Measurements from ENCODE around the gene CACNA2D3.

GRCh38 chr3:54962200-54962599, 839.8 kb downstream of the CACNA2D3 start:
- TF ChIP-seq, protein P1, sequence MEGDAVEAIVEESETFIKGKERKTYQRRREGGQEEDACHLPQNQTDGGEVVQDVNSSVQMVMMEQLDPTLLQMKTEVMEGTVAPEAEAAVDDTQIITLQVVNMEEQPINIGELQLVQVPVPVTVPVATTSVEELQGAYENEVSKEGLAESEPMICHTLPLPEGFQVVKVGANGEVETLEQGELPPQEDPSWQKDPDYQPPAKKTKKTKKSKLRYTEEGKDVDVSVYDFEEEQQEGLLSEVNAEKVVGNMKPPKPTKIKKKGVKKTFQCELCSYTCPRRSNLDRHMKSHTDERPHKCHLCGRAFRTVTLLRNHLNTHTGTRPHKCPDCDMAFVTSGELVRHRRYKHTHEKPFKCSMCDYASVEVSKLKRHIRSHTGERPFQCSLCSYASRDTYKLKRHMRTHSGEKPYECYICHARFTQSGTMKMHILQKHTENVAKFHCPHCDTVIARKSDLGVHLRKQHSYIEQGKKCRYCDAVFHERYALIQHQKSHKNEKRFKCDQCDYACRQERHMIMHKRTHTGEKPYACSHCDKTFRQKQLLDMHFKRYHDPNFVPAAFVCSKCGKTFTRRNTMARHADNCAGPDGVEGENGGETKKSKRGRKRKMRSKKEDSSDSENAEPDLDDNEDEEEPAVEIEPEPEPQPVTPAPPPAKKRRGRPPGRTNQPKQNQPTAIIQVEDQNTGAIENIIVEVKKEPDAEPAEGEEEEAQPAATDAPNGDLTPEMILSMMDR (IDR thresholded peaks at IDR 0.05), result no peak
- TF ChIP-seq, protein P2, sequence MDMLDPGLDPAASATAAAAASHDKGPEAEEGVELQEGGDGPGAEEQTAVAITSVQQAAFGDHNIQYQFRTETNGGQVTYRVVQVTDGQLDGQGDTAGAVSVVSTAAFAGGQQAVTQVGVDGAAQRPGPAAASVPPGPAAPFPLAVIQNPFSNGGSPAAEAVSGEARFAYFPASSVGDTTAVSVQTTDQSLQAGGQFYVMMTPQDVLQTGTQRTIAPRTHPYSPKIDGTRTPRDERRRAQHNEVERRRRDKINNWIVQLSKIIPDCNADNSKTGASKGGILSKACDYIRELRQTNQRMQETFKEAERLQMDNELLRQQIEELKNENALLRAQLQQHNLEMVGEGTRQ (IDR thresholded peaks at IDR 0.05), result no peak
- TF ChIP-seq NR3C1 (IDR thresholded peaks at IDR 0.05) (no peak), KDM5A (IDR thresholded peaks at IDR 0.05) (no peak), ZFP36 (IDR thresholded peaks at IDR 0.05; ENCODE audit: borderline replicate concordance, partially characterized antibody) (no peak), MYC (IDR thresholded peaks at IDR 0.05; ENCODE audit: borderline replicate concordance, low read length) (no peak), MAZ (IDR thresholded peaks at IDR 0.05; ENCODE audit: borderline replicate concordance, low read depth, low read length) (no peak)
- TF ChIP-seq, protein P3, sequence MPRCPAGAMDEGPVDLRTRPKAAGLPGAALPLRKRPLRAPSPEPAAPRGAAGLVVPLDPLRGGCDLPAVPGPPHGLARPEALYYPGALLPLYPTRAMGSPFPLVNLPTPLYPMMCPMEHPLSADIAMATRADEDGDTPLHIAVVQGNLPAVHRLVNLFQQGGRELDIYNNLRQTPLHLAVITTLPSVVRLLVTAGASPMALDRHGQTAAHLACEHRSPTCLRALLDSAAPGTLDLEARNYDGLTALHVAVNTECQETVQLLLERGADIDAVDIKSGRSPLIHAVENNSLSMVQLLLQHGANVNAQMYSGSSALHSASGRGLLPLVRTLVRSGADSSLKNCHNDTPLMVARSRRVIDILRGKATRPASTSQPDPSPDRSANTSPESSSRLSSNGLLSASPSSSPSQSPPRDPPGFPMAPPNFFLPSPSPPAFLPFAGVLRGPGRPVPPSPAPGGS (IDR thresholded peaks at IDR 0.05), result no peak
- TF ChIP-seq, protein P4, sequence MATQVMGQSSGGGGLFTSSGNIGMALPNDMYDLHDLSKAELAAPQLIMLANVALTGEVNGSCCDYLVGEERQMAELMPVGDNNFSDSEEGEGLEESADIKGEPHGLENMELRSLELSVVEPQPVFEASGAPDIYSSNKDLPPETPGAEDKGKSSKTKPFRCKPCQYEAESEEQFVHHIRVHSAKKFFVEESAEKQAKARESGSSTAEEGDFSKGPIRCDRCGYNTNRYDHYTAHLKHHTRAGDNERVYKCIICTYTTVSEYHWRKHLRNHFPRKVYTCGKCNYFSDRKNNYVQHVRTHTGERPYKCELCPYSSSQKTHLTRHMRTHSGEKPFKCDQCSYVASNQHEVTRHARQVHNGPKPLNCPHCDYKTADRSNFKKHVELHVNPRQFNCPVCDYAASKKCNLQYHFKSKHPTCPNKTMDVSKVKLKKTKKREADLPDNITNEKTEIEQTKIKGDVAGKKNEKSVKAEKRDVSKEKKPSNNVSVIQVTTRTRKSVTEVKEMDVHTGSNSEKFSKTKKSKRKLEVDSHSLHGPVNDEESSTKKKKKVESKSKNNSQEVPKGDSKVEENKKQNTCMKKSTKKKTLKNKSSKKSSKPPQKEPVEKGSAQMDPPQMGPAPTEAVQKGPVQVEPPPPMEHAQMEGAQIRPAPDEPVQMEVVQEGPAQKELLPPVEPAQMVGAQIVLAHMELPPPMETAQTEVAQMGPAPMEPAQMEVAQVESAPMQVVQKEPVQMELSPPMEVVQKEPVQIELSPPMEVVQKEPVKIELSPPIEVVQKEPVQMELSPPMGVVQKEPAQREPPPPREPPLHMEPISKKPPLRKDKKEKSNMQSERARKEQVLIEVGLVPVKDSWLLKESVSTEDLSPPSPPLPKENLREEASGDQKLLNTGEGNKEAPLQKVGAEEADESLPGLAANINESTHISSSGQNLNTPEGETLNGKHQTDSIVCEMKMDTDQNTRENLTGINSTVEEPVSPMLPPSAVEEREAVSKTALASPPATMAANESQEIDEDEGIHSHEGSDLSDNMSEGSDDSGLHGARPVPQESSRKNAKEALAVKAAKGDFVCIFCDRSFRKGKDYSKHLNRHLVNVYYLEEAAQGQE (IDR thresholded peaks at IDR 0.05), result no peak
- TF ChIP-seq, protein P5, sequence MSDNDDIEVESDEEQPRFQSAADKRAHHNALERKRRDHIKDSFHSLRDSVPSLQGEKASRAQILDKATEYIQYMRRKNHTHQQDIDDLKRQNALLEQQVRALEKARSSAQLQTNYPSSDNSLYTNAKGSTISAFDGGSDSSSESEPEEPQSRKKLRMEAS (IDR thresholded peaks at IDR 0.05), result no peak

All from A549 (cell line).